Left ventricle myocardium inferior (tissue), 1 donor: ENCODE results near the gene SEPTIN1. TPM values are rescaled to one million over a fixed set of nuclear protein-coding genes. Genes with fewer than 3 reads are reported as not detected.

Experiments
- DNase-seq: peaks from one replicate; pipeline ENCODE4 v3.0.0-alpha.2; 2020
- H3K27ac ChIP-seq: fragments of 200-600 bp; replicated peaks from 2 replicates; pipeline ENCODE4 v1.8.0; 2021
- H3K27me3 ChIP-seq: fragments of 200-600 bp; 2 replicates; pipeline ENCODE4 v1.8.0; 2021; ENCODE audit warnings: low read depth
- H3K36me3 ChIP-seq: fragments of 200-600 bp; 2 replicates; pipeline ENCODE4 v1.8.0; 2021
- H3K4me1 ChIP-seq: fragments of 200-600 bp; 2 replicates; pipeline ENCODE4 v1.8.0; 2021
- H3K4me3 ChIP-seq: fragments of 200-600 bp; 2 replicates; pipeline ENCODE4 v1.8.0; 2021; ENCODE audit warnings: mild to moderate bottlenecking, moderate library complexity
- H3K9me3 ChIP-seq: fragments of 200-600 bp; replicated peaks from 2 replicates; pipeline ENCODE4 v1.8.0; 2021
- CTCF ChIP-seq: fragments of 200-600 bp; IDR thresholded peaks from 2 replicates; pipeline ENCODE4 v1.8.0; 2021; ENCODE audit warnings: antibody characterized with exemption, mild to moderate bottlenecking, borderline replicate concordance
- intact Hi-C: fragments of 100-400 bp; cut with micrococcal nuclease; formaldehyde crosslinking; loops from one replicate; pipeline ENCODE4 v1.11.0; 2022
- total RNA-seq: library from RNA; stranded (reverse); fragmentation: NEBNext Ultra II Directional; extraction: Animal tissue kit (Norgen Biotek cat#: 25700); gene quantifications from one replicate; pipeline ENCODE4 v1.2.1, GENCODE V29; 2021
- donor health status: DM: no; HTN: yes; CAD: no; lungs with severe emphysema.

Gene SEPTIN1
- total RNA-seq, 1 donor from 2014 or later: 1.3 TPM

- no peak overlapping the region for H3K27ac ChIP-seq
Measured at GRCh38 chr16:30372725-30373124, 9.6 kb downstream of the SEPTIN1 start.

GRCh38 chr16:30372038-30372712 lies 10.2 kb downstream of the SEPTIN1 start:
- no peak overlapping the region for H3K4me3 ChIP-seq
- peak overlapping the region; percentile 93 for H3K27ac ChIP-seq
- no peaks in the 10 kb centered on the region for H3K9me3 ChIP-seq
- no peak for TF ChIP-seq CTCF
- H3K4me1 ChIP-seq: peaks cover 47% of the 10 kb centered on the region
- H3K36me3 ChIP-seq: no peaks in the 10 kb centered on the region
- intact Hi-C loops: no loop called here
- no peak for DNase-seq
- no peaks in the 10 kb centered on the region for H3K27me3 ChIP-seq

More at GRCh38 chr16:30372725-30373124, 9.6 kb downstream of the SEPTIN1 start:
- TF ChIP-seq CTCF: no peak
- no peak overlapping the region for H3K4me3 ChIP-seq
- H3K9me3 ChIP-seq: no peaks in the 10 kb centered on the region
- no peak for DNase-seq
- H3K4me1 ChIP-seq: peaks cover 45% of the 10 kb centered on the region
- H3K36me3 ChIP-seq: no peaks in the 10 kb centered on the region
- no peaks in the 10 kb centered on the region for H3K27me3 ChIP-seq
- intact Hi-C loops: no loop called here

GRCh38 chr16:30371248-30371816 lies 11.0 kb downstream of the SEPTIN1 start:
- no peak for TF ChIP-seq CTCF
- intact Hi-C loops: no loop called here
- peak overlapping the region; percentile 93 for H3K27ac ChIP-seq
- no peak for DNase-seq
- H3K4me1 ChIP-seq: peaks cover 50% of the 10 kb centered on the region
- H3K4me3 ChIP-seq: peak overlapping the region; percentile 66
- H3K36me3 ChIP-seq: peaks cover 3% of the 10 kb centered on the region
- H3K27me3 ChIP-seq: no peaks in the 10 kb centered on the region
- no peaks in the 10 kb centered on the region for H3K9me3 ChIP-seq

GRCh38 chr16:30370456-30371247 lies 11.7 kb downstream of the SEPTIN1 start, which contains the start of gene TBC1D10B:
TSS of gene TBC1D10B (minus strand) at chr16:30370494. CDS start at chr16:30370183, 311 bp downstream.
- H3K27ac ChIP-seq: peak within 1 kb of the TSS; percentile 93
- intact Hi-C loops: no loop called here
- no peaks in the 10 kb centered on the region for H3K27me3 ChIP-seq
- peaks cover 57% of the 10 kb centered on the region for H3K4me1 ChIP-seq
- peak; percentile 97 for DNase-seq
- no peaks in the 10 kb centered on the region for H3K9me3 ChIP-seq
- TF ChIP-seq CTCF: peak; percentile 42
- H3K36me3 ChIP-seq: peaks cover 7% of the 10 kb centered on the region
- peak within 1 kb of the TSS; percentile 92 for H3K4me3 ChIP-seq

GRCh38 chr16:30369938-30370455 lies 12.4 kb downstream of the SEPTIN1 start:
- DNase-seq: no peak
- no peak for TF ChIP-seq CTCF
- peaks cover 8% of the 10 kb centered on the region for H3K36me3 ChIP-seq
- H3K4me1 ChIP-seq: peaks cover 64% of the 10 kb centered on the region
- H3K27ac ChIP-seq: peak overlapping the region; percentile 92
- no peaks in the 10 kb centered on the region for H3K27me3 ChIP-seq
- H3K9me3 ChIP-seq: no peaks in the 10 kb centered on the region
- intact Hi-C loops: no loop called here
- H3K4me3 ChIP-seq: peak overlapping the region; percentile 92
